Measurements from ENCODE around the gene STPG1.

STPG1 gene

DNA sequence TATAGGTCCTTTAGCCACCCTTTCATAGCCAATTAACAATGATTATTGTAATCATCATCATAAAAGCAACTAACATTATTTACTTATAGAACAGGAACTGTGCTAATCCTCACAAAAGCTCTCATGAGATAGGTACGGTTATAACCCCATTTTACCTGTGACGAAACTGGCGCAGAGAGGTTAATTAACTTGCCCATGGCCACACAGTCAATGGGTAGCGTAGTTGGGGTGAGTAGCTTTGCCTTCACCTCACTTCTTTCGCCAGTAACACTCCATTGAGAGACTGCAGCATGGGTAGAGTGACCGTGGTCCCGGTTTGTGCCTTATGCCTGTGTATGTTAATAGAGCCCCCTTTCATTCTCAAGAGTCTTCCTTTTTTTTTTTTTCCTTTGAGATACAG, 12.3 kb upstream of the STPG1 start:
- Histone ChIP-seq H3K27ac (no peak overlapping the region), H3K27me3 (no peaks in the 10 kb centered on the region)
- TF ChIP-seq, protein P1, sequence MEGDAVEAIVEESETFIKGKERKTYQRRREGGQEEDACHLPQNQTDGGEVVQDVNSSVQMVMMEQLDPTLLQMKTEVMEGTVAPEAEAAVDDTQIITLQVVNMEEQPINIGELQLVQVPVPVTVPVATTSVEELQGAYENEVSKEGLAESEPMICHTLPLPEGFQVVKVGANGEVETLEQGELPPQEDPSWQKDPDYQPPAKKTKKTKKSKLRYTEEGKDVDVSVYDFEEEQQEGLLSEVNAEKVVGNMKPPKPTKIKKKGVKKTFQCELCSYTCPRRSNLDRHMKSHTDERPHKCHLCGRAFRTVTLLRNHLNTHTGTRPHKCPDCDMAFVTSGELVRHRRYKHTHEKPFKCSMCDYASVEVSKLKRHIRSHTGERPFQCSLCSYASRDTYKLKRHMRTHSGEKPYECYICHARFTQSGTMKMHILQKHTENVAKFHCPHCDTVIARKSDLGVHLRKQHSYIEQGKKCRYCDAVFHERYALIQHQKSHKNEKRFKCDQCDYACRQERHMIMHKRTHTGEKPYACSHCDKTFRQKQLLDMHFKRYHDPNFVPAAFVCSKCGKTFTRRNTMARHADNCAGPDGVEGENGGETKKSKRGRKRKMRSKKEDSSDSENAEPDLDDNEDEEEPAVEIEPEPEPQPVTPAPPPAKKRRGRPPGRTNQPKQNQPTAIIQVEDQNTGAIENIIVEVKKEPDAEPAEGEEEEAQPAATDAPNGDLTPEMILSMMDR (IDR thresholded peaks at IDR 0.05) = no peak

DNA sequence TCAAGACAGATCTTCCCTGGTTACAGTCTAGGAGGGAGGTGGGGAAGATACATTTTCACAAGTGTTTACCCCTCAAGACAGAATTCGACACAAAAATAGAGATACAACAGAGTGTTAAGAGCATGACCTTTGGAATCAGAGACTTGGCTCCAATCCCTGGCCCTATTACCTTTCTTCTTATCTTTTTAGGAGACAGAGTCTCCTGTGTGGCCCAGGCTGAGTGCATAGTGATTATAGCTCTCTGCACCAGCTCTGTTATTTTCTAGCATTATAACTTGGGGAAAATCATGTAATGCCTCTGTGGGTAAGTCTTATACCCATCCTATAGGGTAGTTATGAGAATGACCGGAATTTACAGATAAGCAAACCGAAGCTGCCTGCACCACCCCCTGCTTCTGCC, 11.9 kb upstream of the STPG1 start:
- H3K27ac ChIP-seq = no peak overlapping the region
- H3K36me3 ChIP-seq = peaks cover 0 to 11% (median 0%) of the 10 kb centered on the region in 3 donors
- TF ChIP-seq, protein P1 (IDR thresholded peaks at IDR 0.05) = no peak
- no peaks in the 10 kb centered on the region for H3K4me1 ChIP-seq
- H3K9me3 ChIP-seq = no peaks in the 10 kb centered on the region
- no peak for DNase-seq
- H3K27me3 ChIP-seq = no peaks in the 10 kb centered on the region
- no peak overlapping the region for H3K4me3 ChIP-seq
- intact Hi-C loops (cut with DNase I; ENCODE audit: low total_unique reads) = no loop called here

More for the DNA sequence above, 12.3 kb upstream of the STPG1 start:
- no peaks in the 10 kb centered on the region for H3K4me1 ChIP-seq
- H3K36me3 ChIP-seq = peaks cover 0 to 11% (median 0%) of the 10 kb centered on the region in 3 donors
- H3K9me3 ChIP-seq = no peaks in the 10 kb centered on the region
- H3K4me3 ChIP-seq = no peak overlapping the region
- DNase-seq = no peak
- intact Hi-C loops (cut with DNase I; ENCODE audit: low total_unique reads) = no loop called here

DNA sequence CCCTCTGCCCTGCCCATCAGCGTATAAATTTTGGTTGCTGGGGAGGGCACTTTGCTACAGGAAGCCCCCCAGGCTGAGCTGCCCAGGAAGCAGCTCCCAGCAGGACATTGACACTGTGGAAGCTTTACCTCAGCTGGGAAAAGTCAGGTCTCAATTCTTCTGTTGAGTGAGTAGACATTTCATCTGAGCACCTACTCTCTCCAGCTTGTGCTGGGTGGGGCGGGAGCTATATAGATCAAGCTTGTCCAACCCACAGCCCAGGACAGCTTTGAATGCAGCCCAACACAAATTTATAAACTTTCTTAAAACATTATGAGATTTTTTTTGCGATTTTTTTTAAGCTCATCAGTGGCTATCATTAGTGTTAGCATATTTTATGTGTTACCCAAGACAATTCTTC, 11.4 kb upstream of the STPG1 start:
- intact Hi-C loops (cut with DNase I; ENCODE audit: low total_unique reads) = no loop called here
- Histone ChIP-seq H3K36me3 (peaks cover 0 to 11% (median 0%) of the 10 kb centered on the region in 3 donors), H3K27ac (no peak overlapping the region), H3K9me3 (no peaks in the 10 kb centered on the region), H3K4me3 (no peak overlapping the region), H3K4me1 (no peaks in the 10 kb centered on the region), H3K27me3 (no peaks in the 10 kb centered on the region)
- TF ChIP-seq, protein P1 (IDR thresholded peaks at IDR 0.05) = no peak
- DNase-seq = no peak

DNA sequence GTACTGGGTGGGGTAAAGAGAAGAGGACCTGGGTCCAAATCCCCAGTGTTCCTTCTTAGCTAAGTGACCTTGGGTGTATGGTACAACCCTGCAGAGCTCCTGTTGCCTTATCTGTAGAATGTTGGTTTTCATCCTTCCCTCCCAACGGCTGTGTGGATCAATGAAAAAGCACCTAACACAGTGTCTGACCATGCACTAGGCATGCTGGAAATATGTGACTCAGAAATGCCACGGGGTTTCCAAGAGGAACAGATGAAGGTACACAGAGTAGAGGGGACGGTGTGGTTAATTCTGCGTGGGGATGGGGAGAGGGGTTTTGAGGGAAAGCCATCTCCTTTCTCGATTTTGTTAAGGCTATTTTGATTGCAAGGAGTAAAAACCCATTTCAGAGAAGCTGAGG, 10.6 kb upstream of the STPG1 start:
- TF ChIP-seq, protein P1 (IDR thresholded peaks at IDR 0.05) = no peak
- Histone ChIP-seq H3K27me3 (peaks cover 0 to 4% of the 10 kb centered on the region in 2 donors), H3K9me3 (no peaks in the 10 kb centered on the region), H3K4me1 (no peaks in the 10 kb centered on the region), H3K36me3 (peaks cover 0 to 11% (median 0%) of the 10 kb centered on the region in 3 donors), H3K27ac (no peak overlapping the region), H3K4me3 (no peak overlapping the region)
- intact Hi-C loops (cut with DNase I; ENCODE audit: low total_unique reads) = no loop called here
- no peak for DNase-seq

DNA sequence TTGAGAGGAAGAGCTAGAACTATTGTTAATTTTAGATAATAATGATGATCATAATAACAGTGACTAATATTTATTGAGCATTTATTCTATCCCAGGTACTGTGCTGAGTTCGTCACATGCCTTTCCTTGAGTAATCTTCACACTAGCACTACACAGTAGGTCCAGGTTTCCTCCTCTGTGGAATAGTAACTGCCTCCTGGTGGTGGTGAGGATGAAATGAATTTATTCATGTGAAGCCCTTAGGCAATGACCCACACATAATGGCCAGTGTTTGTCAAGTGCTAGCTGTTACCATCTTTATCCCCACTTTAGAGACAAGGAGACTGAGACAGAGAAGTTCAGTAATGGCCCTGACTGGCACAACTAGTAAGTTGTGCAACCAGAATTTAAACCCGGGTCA, 7.9 kb upstream of the STPG1 start:
- no peak overlapping the region for H3K27ac ChIP-seq
- TF ChIP-seq, protein P1 (IDR thresholded peaks at IDR 0.05) = no peak
- peaks cover 0 to 11% (median 3%) of the 10 kb centered on the region in 4 donors for H3K4me1 ChIP-seq
- no peak for DNase-seq
- H3K9me3 ChIP-seq = no peaks in the 10 kb centered on the region
- intact Hi-C loops (cut with DNase I; ENCODE audit: low total_unique reads) = no loop called here
- H3K27me3 ChIP-seq = peaks cover 0 to 13% of the 10 kb centered on the region in 2 donors
- H3K4me3 ChIP-seq = no peak overlapping the region
- H3K36me3 ChIP-seq = peaks cover 0 to 11% (median 0%) of the 10 kb centered on the region in 3 donors

DNA sequence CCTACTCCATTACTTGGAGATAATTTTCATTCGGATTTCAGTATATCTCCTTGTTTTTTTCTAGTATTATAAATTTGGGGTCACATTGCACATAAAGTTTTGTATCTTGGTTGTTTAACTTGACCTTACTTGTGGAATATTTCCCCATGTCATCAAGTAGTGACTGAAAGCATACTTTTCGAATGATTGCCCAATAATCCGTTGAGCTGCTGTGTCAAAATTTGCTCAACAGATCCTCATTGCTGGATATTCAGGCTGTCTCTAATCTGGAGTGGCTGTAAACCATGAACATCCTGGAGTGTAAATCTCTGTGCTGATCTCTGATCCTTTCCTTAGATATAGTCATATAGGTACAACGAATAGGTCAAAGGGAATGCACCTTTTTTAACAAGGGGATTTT, 7.0 kb upstream of the STPG1 start:
- H3K9me3 ChIP-seq = no peaks in the 10 kb centered on the region
- no peak overlapping the region for H3K27ac ChIP-seq
- H3K36me3 ChIP-seq = peaks cover 0 to 11% (median 0%) of the 10 kb centered on the region in 3 donors
- H3K27me3 ChIP-seq = peaks cover 0 to 15% of the 10 kb centered on the region in 2 donors
- H3K4me1 ChIP-seq = peaks cover 0 to 19% (median 9%) of the 10 kb centered on the region in 4 donors
- TF ChIP-seq, protein P1 (IDR thresholded peaks at IDR 0.05) = no peak
- intact Hi-C loops (cut with DNase I; ENCODE audit: low total_unique reads) = no loop called here
- H3K4me3 ChIP-seq = no peak overlapping the region
- DNase-seq = no peak

All from tibial artery (tissue), 4 donors.